GM12878 (cell line): ENCODE results near the gene FCRL2. TPM values are rescaled to one million over a fixed set of nuclear protein-coding genes. Genes with fewer than 3 reads are reported as not detected.

Experiments used
- ATAC-seq: fragments of 200-7000 bp; cut with Tn5 transposase; 3 replicates; pipeline ENCODE4 v1.9.1; 2020; ENCODE audit warnings: mild to moderate bottlenecking, moderate library complexity
- BruUV-seq: library from RNA; stranded (reverse); fragments of 400-500 nt; replicated peaks from 2 replicates; lab custom pipeline; 2021; lab: Mats Ljungman, UMichigan
- CTCF ChIA-PET: fragments of 300-600 bp; sonication (Branson Sonifier 250); formaldehyde crosslinking; extraction: SDS; loops from one replicate; lab custom pipeline; 2021; ENCODE audit warnings: inconsistent platforms; lab: Yijun Ruan, JAX
- POLR2A ChIA-PET: fragments of 350-600 bp; formaldehyde crosslinking; extraction: SDS; loops from one replicate; lab custom pipeline; 2021; ENCODE audit warnings: inconsistent platforms; lab: Charles Lee
- RAD21 ChIA-PET: fragments of 300-600 bp; sonication (Branson Sonifier 250); formaldehyde crosslinking; loops from one replicate; lab custom pipeline; 2023; ENCODE audit warnings: antibody characterized with exemption; ENCODE audit not compliant: unreplicated experiment; lab: Charles Lee
- SMC1A ChIA-PET: fragments of 300-600 bp; sonication (Branson Sonifier 250); formaldehyde crosslinking; loops from one replicate; lab custom pipeline; 2023; ENCODE audit not compliant: unreplicated experiment, uncharacterized antibody; lab: Charles Lee
- DNase-seq: peaks from one replicate; pipeline ENCODE4 v3.0.0-alpha.2; 2011; ENCODE audit warnings: low read depth, low spot score
- FAIRE-seq: peaks from 3 replicates; lab custom pipeline; 2011; peaks lifted over from hg19 to GRCh38; lab: Jason Lieb, UNC
- H2AFZ ChIP-seq: 2 replicates; pipeline ENCODE4 v1.6.0; 2011; ENCODE audit warnings: low read depth, low read length, control low read depth; ENCODE audit not compliant: control insufficient read depth
- H3K27ac ChIP-seq: 2 replicates; pipeline ENCODE4 v1.5.1; 2011; ENCODE audit warnings: control low read depth; ENCODE audit not compliant: control insufficient read depth, insufficient read depth
- H3K27me3 ChIP-seq, 2 experiments: replicated peaks in 1 of 2; 2 replicates each; pipeline versions ENCODE4 v1.6.0 to v1.6.1; 2011; ENCODE audit warnings: low read length in 1 of 2; ENCODE audit not compliant: control insufficient read depth in 2 of 2, insufficient read depth in 2 of 2
- H3K36me3 ChIP-seq, 2 experiments: 2 replicates each; pipeline ENCODE4 v1.5.1; 2011; ENCODE audit warnings: low read length in 1 of 2; ENCODE audit not compliant: control insufficient read depth in 2 of 2, insufficient read depth in 2 of 2
- H3K4me1 ChIP-seq: 2 replicates; pipeline ENCODE4 v1.6.1; 2011; ENCODE audit warnings: mild to moderate bottlenecking, low read length, moderate library complexity, mixed read lengths; ENCODE audit not compliant: control insufficient read depth, insufficient read depth
- H3K4me2 ChIP-seq: 2 replicates; pipeline ENCODE4 v1.6.0; 2011; ENCODE audit warnings: control low read depth; ENCODE audit not compliant: control insufficient read depth, insufficient read depth
- H3K4me3 ChIP-seq: fragments of 200-600 bp; sonication (generic); 2 replicates; pipeline ENCODE4 v1.5.1; 2016
- H3K79me2 ChIP-seq: 2 replicates; pipeline ENCODE4 v1.6.0; 2011; ENCODE audit warnings: low read length; ENCODE audit not compliant: control insufficient read depth, insufficient read depth
- H3K9ac ChIP-seq: 2 replicates; pipeline ENCODE4 v1.8.0; 2011; ENCODE audit warnings: low read length, control low read depth, mixed read lengths; ENCODE audit not compliant: control insufficient read depth, insufficient read depth
- H3K9me3 ChIP-seq: replicated peaks from 3 replicates; pipeline ENCODE4 v1.5.1; 2011; ENCODE audit warnings: mild to moderate bottlenecking, low read length; ENCODE audit not compliant: control insufficient read depth, insufficient read depth
- H4K20me1 ChIP-seq: 2 replicates; pipeline ENCODE4 v1.6.0; 2011; ENCODE audit not compliant: control insufficient read depth, insufficient read depth
- BMI1 ChIP-seq: fragments of 450-650 bp; IDR thresholded peaks from 2 replicates; pipeline ENCODE4 v1.6.1; 2016; ENCODE audit warnings: mild to moderate bottlenecking, moderate library complexity, borderline replicate concordance
- CREM ChIP-seq: IDR thresholded peaks from 2 replicates; pipeline ENCODE4 v1.6.1; 2014; ENCODE audit warnings: antibody characterized with exemption, low read depth
- KLF5 ChIP-seq: fragments of 450-650 bp; IDR thresholded peaks from 2 replicates; pipeline ENCODE4 v1.6.1; 2014; ENCODE audit warnings: mild to moderate bottlenecking; ENCODE audit not compliant: partially characterized antibody
- MAX ChIP-seq: IDR thresholded peaks from 2 replicates; pipeline ENCODE4 v1.6.1; 2012; ENCODE audit warnings: low read depth, low read length, improper control_type of control experiment
- MTA2 ChIP-seq: fragments of 450-650 bp; IDR thresholded peaks from 2 replicates; pipeline ENCODE4 v1.6.1; 2016; ENCODE audit warnings: low read depth, mild to moderate bottlenecking, moderate library complexity
- MYB ChIP-seq: fragments of 150-350 bp; IDR thresholded peaks from 2 replicates; pipeline ENCODE4 v1.6.1; 2014; ENCODE audit warnings: mild to moderate bottlenecking, low read depth, low read length, borderline replicate concordance
- NBN ChIP-seq: fragments of 450-650 bp; IDR thresholded peaks from 2 replicates; pipeline ENCODE4 v1.6.1; 2016
- NFIC ChIP-seq: IDR thresholded peaks from 2 replicates; pipeline ENCODE4 v1.6.1; 2012; ENCODE audit warnings: low read depth, mild to moderate bottlenecking, inconsistent platforms, low read length, moderate library complexity
- NRF1 ChIP-seq: conservative IDR thresholded peaks from 2 replicates; pipeline ENCODE4 v1.6.1; 2011; ENCODE audit warnings: mild to moderate bottlenecking, low read depth, low read length, improper control_type of control experiment
- SMARCA5 ChIP-seq: fragments of 450-650 bp; IDR thresholded peaks from 2 replicates; pipeline ENCODE4 v1.6.1; 2017; ENCODE audit warnings: mild to moderate bottlenecking
- SP1 ChIP-seq: IDR thresholded peaks from one replicate; pipeline ENCODE4 v1.6.1; 2011; ENCODE audit warnings: low read depth, low read length
- WGBS: methylation state at CpG from one replicate; pipeline ENCODE4 v1.1.6; 2016; ENCODE audit warnings: low lambda C conversion rate; ENCODE audit not compliant: insufficient replicate concordance, insufficient coverage; ENCODE audit errors: missing lambda C conversion rate; 5-methylcytosine and 5-hydroxymethylcytosine counted together
- in situ Hi-C: fragments of 300-500 bp; cut with MboI; formaldehyde crosslinking; loops from 9 replicates; pipeline ENCODE4 v1.14.3; 2018; ENCODE audit warnings: mixed read lengths
- intact Hi-C: fragments of 100-400 bp; cut with micrococcal nuclease; formaldehyde crosslinking; loops from one replicate; pipeline ENCODE4 v1.14.2; 2022; ENCODE audit not compliant: unreplicated experiment
- polyA plus RNA-seq, 11 experiments: library from polyadenylated mRNA; depleted of rRNA in 4 of 11; unstranded in 6 of 11; stranded (reverse) in 5 of 11; fragments of >200 nt; fragmentation: Nextera tagmentation in 4 of 11; fragmentation: Illumina TruSeq in 1 of 11; extraction: Ambion mirVana in 4 of 11; extraction: Trizol in 1 of 11; gene quantifications; 1 replicate in 1 of 11; 2 replicates in 10 of 11; pipeline versions ENCODE4 v1.2.1 to v1.2.3, GENCODE V29; 2011 to 2016; ENCODE audit warnings: inconsistent platforms in 2 of 11, missing spikeins in 2 of 11, low read depth in 1 of 11
- total RNA-seq, 4 experiments: library from RNA; depleted of rRNA in 3 of 4; stranded (reverse); fragments of >200 nt in 3 of 4; fragmentation: Illumina TruSeq in 1 of 4; extraction: Trizol in 1 of 4; gene quantifications; 2 replicates each; pipeline versions ENCODE4 v1.2.1 to v1.2.3, GENCODE V29; 2013 to 2021

Gene FCRL2
- total and polyA plus RNA-seq, 10 of the 15 experiments (the other 5 are each of a cell fraction or from before 2014, with no cell fraction given), result 0.07 to 7.3 (median 0.61) TPM

- Histone ChIP-seq H3K4me1 (no peaks in the 10 kb centered on the region), H3K9me3 (no peaks in the 10 kb centered on the region; the same call in 2 of the 3 replicates), H2AFZ (no peak overlapping the region), H3K79me2 (no peaks in the 10 kb centered on the region), H3K9ac (no peak overlapping the region), H3K27ac (no peak overlapping the region), H3K36me3 (no peaks in the 10 kb centered on the region), H3K4me2 (no peak overlapping the region), H4K20me1 (no peaks in the 10 kb centered on the region), H3K27me3 (peaks cover 0 to 7% of the 10 kb centered on the region in 2 experiments; a peak in 1 of 4 replicates), H3K4me3 (no peak overlapping the region)
- TF ChIP-seq MAX (no peak), BMI1 (no peak), NRF1 (no peak), CREM (no peak), KLF5 (no peak), SMARCA5 (no peak), MTA2 (no peak), NBN (no peak), NFIC (no peak), MYB (no peak), SP1 (no peak)
- ChIA-PET POLR2A (no interaction called here), SMC1A (interaction anchor here (1.4 kb wide), 1 partner anchor 9 kb away, joined by 4 read pairs; no protein-coding TSS in a partner anchor), CTCF (no interaction called here), RAD21 (no interaction called here)
- WGBS, result 11% methylated on average over 2 of the region's 2 CpGs
- DNase-seq (no peak), FAIRE-seq (no peak), ATAC-seq (no peak)
- in situ Hi-C loops, result no loop called here
- no TSS peak for BruUV-seq
- intact Hi-C loops, result no loop called here
Observed at GRCh38 chr1:157819215-157819614, 42.3 kb upstream of the FCRL2 start.
